Kidney glomerular epithelial cell (primary cell): ENCODE measurements around the gene ZNF275.
"Not testable (repeated sequence)": the region's sequence is repeated elsewhere in the genome, so short reads cannot be mapped to it uniquely, and the experiment has no call there.

ENCODE experiments used
- DNase-seq: peaks from one replicate; lab custom pipeline; 2025; lab: John Stamatoyannopoulos, UW

The ZNF275 gene

GRCh38 chrX:153333821-153334653, at the start of gene ZNF275:
Gene ZNF275 (plus strand): TSS chrX:153334153. CDS start chrX:153336680, 2,527 bp downstream.
- peak; percentile 37 for DNase-seq

- not testable (repeated sequence) for DNase-seq
These were observed 48.3 kb upstream of the ZNF275 start for GRCh38 chrX:153285678-153286077.

GRCh38 chrX:153288807-153289206, 45.1 kb upstream of the ZNF275 start:
- not testable (repeated sequence) for DNase-seq

- DNase-seq, result not testable (repeated sequence)
These were observed 40.4 kb upstream of the ZNF275 start for GRCh38 chrX:153293485-153294071.

- no peak for DNase-seq
These were observed 36.6 kb upstream of the ZNF275 start for GRCh38 chrX:153297376-153297775.

- DNase-seq, result no peak
These were observed 34.1 kb upstream of the ZNF275 start for GRCh38 chrX:153299855-153300254.

GRCh38 chrX:153301746-153302145, 32.2 kb upstream of the ZNF275 start:
- no peak for DNase-seq

- DNase-seq, result no peak
These were observed 31.2 kb upstream of the ZNF275 start for GRCh38 chrX:153302796-153303195.

GRCh38 chrX:153303276-153304262, 30.4 kb upstream of the ZNF275 start:
- no peak for DNase-seq

- DNase-seq, result no peak
These were observed 28.8 kb upstream of the ZNF275 start for GRCh38 chrX:153304988-153305736.

- no peak for DNase-seq
These were observed 28.0 kb upstream of the ZNF275 start for GRCh38 chrX:153305972-153306371.

- DNase-seq, result no peak
These were observed 27.3 kb upstream of the ZNF275 start for GRCh38 chrX:153306527-153307115.

GRCh38 chrX:153307276-153308178, 26.4 kb upstream of the ZNF275 start:
- DNase-seq, result no peak

- DNase-seq, result no peak
These were observed 23.1 kb upstream of the ZNF275 start for GRCh38 chrX:153310901-153311300.

GRCh38 chrX:153312041-153312440, 21.9 kb upstream of the ZNF275 start:
- DNase-seq, result no peak

GRCh38 chrX:153312842-153313241, 21.1 kb upstream of the ZNF275 start:
- no peak for DNase-seq

GRCh38 chrX:153317306-153317705, 16.6 kb upstream of the ZNF275 start:
- DNase-seq, result no peak

- DNase-seq, result no peak
These were observed 15.8 kb upstream of the ZNF275 start for GRCh38 chrX:153317996-153318722.

GRCh38 chrX:153318811-153319210, 15.1 kb upstream of the ZNF275 start:
- no peak for DNase-seq
